Brain microvascular endothelial cell (primary cell): ENCODE results near the gene PTPN12.

Source experiments
- DNase-seq: peaks from one replicate; pipeline ENCODE4 v3.0.0-alpha.2; 2020
- H3K27ac ChIP-seq: fragments of 250-450 bp; sonication (Bioruptor Pico); 2 replicates; pipeline ENCODE4 v1.5.1; 2020; ENCODE audit warnings: mild to moderate bottlenecking, moderate library complexity
- H3K27me3 ChIP-seq: fragments of 250-450 bp; sonication (Bioruptor Pico); replicated peaks from 2 replicates; pipeline ENCODE4 v1.5.1; 2020; ENCODE audit warnings: mild to moderate bottlenecking
- H3K36me3 ChIP-seq: fragments of 250-450 bp; sonication (Bioruptor Pico); replicated peaks from 2 replicates; pipeline ENCODE4 v1.5.1; 2020; ENCODE audit warnings: mild to moderate bottlenecking
- H3K4me3 ChIP-seq: 2 replicates; pipeline ENCODE4 v1.5.1; 2011; ENCODE audit warnings: low read depth, mild to moderate bottlenecking, control low read depth, low read length, moderate library complexity
- in situ Hi-C: cut with HindIII; loops from 2 replicates; pipeline ENCODE4 v1.10.0; 2017; ENCODE audit warnings: low sequenced_read_pairs, low pct_ligation_motif_present
- TF ChIP-seq, protein P1 (sequence below): IDR thresholded peaks from 2 replicates; pipeline ENCODE4 v1.5.1; 2011; ENCODE audit warnings: low read depth, mild to moderate bottlenecking, moderate library complexity, low read length, control low read depth, inconsistent platforms; ENCODE audit errors: missing control alignments

PTPN12 gene

GRCh38 chr7:77619314-77619713 lies 82.2 kb downstream of the PTPN12 start:
- in situ Hi-C loops, result no loop called here
- H3K4me3 ChIP-seq, result no peak overlapping the region
- H3K27me3 ChIP-seq, result no peaks in the 10 kb centered on the region
- TF ChIP-seq, protein P1, sequence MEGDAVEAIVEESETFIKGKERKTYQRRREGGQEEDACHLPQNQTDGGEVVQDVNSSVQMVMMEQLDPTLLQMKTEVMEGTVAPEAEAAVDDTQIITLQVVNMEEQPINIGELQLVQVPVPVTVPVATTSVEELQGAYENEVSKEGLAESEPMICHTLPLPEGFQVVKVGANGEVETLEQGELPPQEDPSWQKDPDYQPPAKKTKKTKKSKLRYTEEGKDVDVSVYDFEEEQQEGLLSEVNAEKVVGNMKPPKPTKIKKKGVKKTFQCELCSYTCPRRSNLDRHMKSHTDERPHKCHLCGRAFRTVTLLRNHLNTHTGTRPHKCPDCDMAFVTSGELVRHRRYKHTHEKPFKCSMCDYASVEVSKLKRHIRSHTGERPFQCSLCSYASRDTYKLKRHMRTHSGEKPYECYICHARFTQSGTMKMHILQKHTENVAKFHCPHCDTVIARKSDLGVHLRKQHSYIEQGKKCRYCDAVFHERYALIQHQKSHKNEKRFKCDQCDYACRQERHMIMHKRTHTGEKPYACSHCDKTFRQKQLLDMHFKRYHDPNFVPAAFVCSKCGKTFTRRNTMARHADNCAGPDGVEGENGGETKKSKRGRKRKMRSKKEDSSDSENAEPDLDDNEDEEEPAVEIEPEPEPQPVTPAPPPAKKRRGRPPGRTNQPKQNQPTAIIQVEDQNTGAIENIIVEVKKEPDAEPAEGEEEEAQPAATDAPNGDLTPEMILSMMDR, result no peak
- H3K27ac ChIP-seq, result no peak overlapping the region
- H3K36me3 ChIP-seq, result peaks cover 53% of the 10 kb centered on the region
- no peak for DNase-seq

GRCh38 chr7:77626586-77627308 lies 89.7 kb downstream of the PTPN12 start:
- H3K27me3 ChIP-seq, result no peaks in the 10 kb centered on the region
- H3K4me3 ChIP-seq, result no peak overlapping the region
- TF ChIP-seq, protein P1, result no peak
- no peak for DNase-seq
- H3K36me3 ChIP-seq, result peaks cover 46% of the 10 kb centered on the region
- H3K27ac ChIP-seq, result no peak overlapping the region
- in situ Hi-C loops, result no loop called here

DNA sequence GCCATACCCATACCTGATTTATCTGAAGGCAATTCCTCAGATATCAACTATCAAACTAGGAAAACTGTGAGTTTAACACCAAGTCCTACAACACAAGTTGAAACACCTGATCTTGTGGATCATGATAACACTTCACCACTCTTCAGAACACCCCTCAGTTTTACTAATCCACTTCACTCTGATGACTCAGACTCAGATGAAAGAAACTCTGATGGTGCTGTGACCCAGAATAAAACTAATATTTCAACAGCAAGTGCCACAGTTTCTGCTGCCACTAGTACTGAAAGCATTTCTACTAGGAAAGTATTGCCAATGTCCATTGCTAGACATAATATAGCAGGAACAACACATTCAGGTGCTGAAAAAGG lies 90.2 kb downstream of the PTPN12 start:
- no peak overlapping the region for H3K27ac ChIP-seq
- TF ChIP-seq, protein P1, result no peak
- in situ Hi-C loops, result no loop called here
- H3K4me3 ChIP-seq, result no peak overlapping the region
- H3K27me3 ChIP-seq, result no peaks in the 10 kb centered on the region
- peaks cover 46% of the 10 kb centered on the region for H3K36me3 ChIP-seq
- DNase-seq, result no peak

GRCh38 chr7:77629797-77630196 lies 92.7 kb downstream of the PTPN12 start:
- in situ Hi-C loops, result no loop called here
- Histone ChIP-seq H3K27ac (no peak overlapping the region), H3K27me3 (no peaks in the 10 kb centered on the region), H3K36me3 (peaks cover 54% of the 10 kb centered on the region), H3K4me3 (no peak overlapping the region)
- TF ChIP-seq, protein P1, result no peak
- no peak for DNase-seq

GRCh38 chr7:77631820-77632219 lies 94.7 kb downstream of the PTPN12 start:
- H3K27ac ChIP-seq, result no peak overlapping the region
- DNase-seq, result no peak
- no peak overlapping the region for H3K4me3 ChIP-seq
- TF ChIP-seq, protein P1, result no peak
- peaks cover 49% of the 10 kb centered on the region for H3K36me3 ChIP-seq
- no peaks in the 10 kb centered on the region for H3K27me3 ChIP-seq
- in situ Hi-C loops, result no loop called here

DNA sequence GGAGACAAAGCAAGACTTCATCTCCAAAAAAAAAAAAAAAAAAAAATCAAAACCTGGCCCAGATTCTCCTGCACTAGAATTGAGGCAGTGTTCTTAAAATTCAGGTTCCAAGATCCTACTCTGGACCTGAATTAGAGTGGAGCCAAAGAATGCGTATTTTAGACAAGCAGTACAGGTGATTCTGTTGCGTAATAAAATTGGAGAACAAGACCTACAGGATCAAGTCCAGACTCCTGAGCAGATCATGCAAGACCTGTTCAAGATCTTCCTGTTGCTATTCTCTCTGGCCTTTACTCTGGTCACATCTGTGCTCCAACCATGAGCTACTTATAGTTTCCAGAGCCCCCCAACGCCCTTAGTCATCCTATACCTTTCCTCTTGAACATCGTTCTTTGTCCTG lies 107.7 kb downstream of the PTPN12 start:
- no peak for DNase-seq
- H3K27ac ChIP-seq, result no peak overlapping the region
- in situ Hi-C loops, result no loop called here
- no peak overlapping the region for H3K4me3 ChIP-seq
- H3K27me3 ChIP-seq, result no peaks in the 10 kb centered on the region
- TF ChIP-seq, protein P1, result no peak
- H3K36me3 ChIP-seq, result peaks cover 51% of the 10 kb centered on the region
